Astrocyte of the spinal cord (primary cell): ENCODE results near the gene MGAT5.

Source experiments
- DNase-seq: peaks from one replicate; pipeline ENCODE4 v3.0.0; 2011; ENCODE audit warnings: low read depth, low spot score
- H3K4me3 ChIP-seq: 2 replicates; pipeline ENCODE4 v1.5.1; 2011; ENCODE audit warnings: low read depth, mild to moderate bottlenecking, low read length, moderate library complexity
- in situ Hi-C: cut with HindIII; loops from 2 replicates; pipeline ENCODE4 v1.10.0; 2017; ENCODE audit warnings: low sequenced_read_pairs
- TF ChIP-seq, protein P1 (sequence below): IDR thresholded peaks from 2 replicates; pipeline ENCODE4 v1.5.1; 2012; ENCODE audit warnings: low read depth, mild to moderate bottlenecking, low read length, inconsistent platforms

Gene MGAT5

GRCh38 chr2:134502104-134502503 is 248.2 kb downstream of the MGAT5 start:
- in situ Hi-C loops: no loop called here
- H3K4me3 ChIP-seq: no peak overlapping the region
- TF ChIP-seq, protein P1, sequence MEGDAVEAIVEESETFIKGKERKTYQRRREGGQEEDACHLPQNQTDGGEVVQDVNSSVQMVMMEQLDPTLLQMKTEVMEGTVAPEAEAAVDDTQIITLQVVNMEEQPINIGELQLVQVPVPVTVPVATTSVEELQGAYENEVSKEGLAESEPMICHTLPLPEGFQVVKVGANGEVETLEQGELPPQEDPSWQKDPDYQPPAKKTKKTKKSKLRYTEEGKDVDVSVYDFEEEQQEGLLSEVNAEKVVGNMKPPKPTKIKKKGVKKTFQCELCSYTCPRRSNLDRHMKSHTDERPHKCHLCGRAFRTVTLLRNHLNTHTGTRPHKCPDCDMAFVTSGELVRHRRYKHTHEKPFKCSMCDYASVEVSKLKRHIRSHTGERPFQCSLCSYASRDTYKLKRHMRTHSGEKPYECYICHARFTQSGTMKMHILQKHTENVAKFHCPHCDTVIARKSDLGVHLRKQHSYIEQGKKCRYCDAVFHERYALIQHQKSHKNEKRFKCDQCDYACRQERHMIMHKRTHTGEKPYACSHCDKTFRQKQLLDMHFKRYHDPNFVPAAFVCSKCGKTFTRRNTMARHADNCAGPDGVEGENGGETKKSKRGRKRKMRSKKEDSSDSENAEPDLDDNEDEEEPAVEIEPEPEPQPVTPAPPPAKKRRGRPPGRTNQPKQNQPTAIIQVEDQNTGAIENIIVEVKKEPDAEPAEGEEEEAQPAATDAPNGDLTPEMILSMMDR: no peak
- no peak for DNase-seq
